ENCODE data around the gene NLGN2. TPM values are rescaled to one million over a fixed set of nuclear protein-coding genes. Genes with fewer than 3 reads are reported as not detected.
"Not testable (repeated sequence)": the region's sequence is repeated elsewhere in the genome, so short reads cannot be mapped to it uniquely, and the experiment has no call there.

NLGN2 gene
- 22.3 TPM for total RNA-seq

- DNase-seq (ENCODE audit: low spot score): no peak
Observed at GRCh38 chr17:7407485-7408251, at the start of gene NLGN2. Gene NLGN2, plus strand, starts transcription at chr17:7407845. Its CDS starts 411 bp downstream, at chr17:7408256.

GRCh38 chr17:7361906-7362305 is 45.7 kb upstream of the NLGN2 start:
- no peak for DNase-seq (ENCODE audit: low spot score)

GRCh38 chr17:7363311-7363710 is 44.3 kb upstream of the NLGN2 start:
- DNase-seq (ENCODE audit: low spot score): no peak

- not testable (repeated sequence) for DNase-seq (ENCODE audit: low spot score)
Observed at GRCh38 chr17:7365963-7366362, 41.7 kb upstream of the NLGN2 start.

- no peak for DNase-seq (ENCODE audit: low spot score)
Observed at GRCh38 chr17:7367083-7367482, 40.6 kb upstream of the NLGN2 start.

GRCh38 chr17:7367918-7368598 is 39.6 kb upstream of the NLGN2 start:
- DNase-seq (ENCODE audit: low spot score): no peak

- not testable (repeated sequence) for DNase-seq (ENCODE audit: low spot score)
Observed at GRCh38 chr17:7368599-7368994, 39.0 kb upstream of the NLGN2 start.

- DNase-seq (ENCODE audit: low spot score): no peak
Observed at GRCh38 chr17:7369825-7370224, 37.8 kb upstream of the NLGN2 start.

GRCh38 chr17:7370853-7371252 is 36.8 kb upstream of the NLGN2 start:
- no peak for DNase-seq (ENCODE audit: low spot score)

- no peak for DNase-seq (ENCODE audit: low spot score)
Observed at GRCh38 chr17:7374353-7374752, 33.3 kb upstream of the NLGN2 start.

GRCh38 chr17:7379134-7379533 is 28.5 kb upstream of the NLGN2 start:
- no peak for DNase-seq (ENCODE audit: low spot score)

GRCh38 chr17:7380321-7380720 is 27.3 kb upstream of the NLGN2 start:
- peak; percentile 66 for DNase-seq (ENCODE audit: low spot score)

GRCh38 chr17:7380855-7381683 is 26.6 kb upstream of the NLGN2 start, which contains the start of gene TNK1:
Gene TNK1, plus strand, starts transcription at chr17:7381089. Its CDS starts 1,838 bp downstream, at chr17:7382927.
- peak; percentile 80 for DNase-seq (ENCODE audit: low spot score)

- no peak for DNase-seq (ENCODE audit: low spot score)
Observed at GRCh38 chr17:7382901-7383300, 24.7 kb upstream of the NLGN2 start.

- DNase-seq (ENCODE audit: low spot score): no peak
Observed at GRCh38 chr17:7383371-7383741, 24.3 kb upstream of the NLGN2 start.

GRCh38 chr17:7383742-7384488 is 23.7 kb upstream of the NLGN2 start:
- no peak for DNase-seq (ENCODE audit: low spot score)

GRCh38 chr17:7384489-7385081 is 23.1 kb upstream of the NLGN2 start:
- no peak for DNase-seq (ENCODE audit: low spot score)

- no peak for DNase-seq (ENCODE audit: low spot score)
Observed at GRCh38 chr17:7388856-7389255, 18.8 kb upstream of the NLGN2 start.

- DNase-seq (ENCODE audit: low spot score): no peak
Observed at GRCh38 chr17:7389924-7390910, 17.4 kb upstream of the NLGN2 start.

GRCh38 chr17:7391307-7391706 is 16.3 kb upstream of the NLGN2 start:
- no peak for DNase-seq (ENCODE audit: low spot score)
